Inferior parietal cortex (tissue), 1 donor: ENCODE data around the gene AMIGO3.

Experiments
- DNase-seq: peaks from one replicate; pipeline ENCODE4 v3.0.0-alpha.2; 2016; ENCODE audit errors: extremely low spot score

AMIGO3 gene

DNA sequence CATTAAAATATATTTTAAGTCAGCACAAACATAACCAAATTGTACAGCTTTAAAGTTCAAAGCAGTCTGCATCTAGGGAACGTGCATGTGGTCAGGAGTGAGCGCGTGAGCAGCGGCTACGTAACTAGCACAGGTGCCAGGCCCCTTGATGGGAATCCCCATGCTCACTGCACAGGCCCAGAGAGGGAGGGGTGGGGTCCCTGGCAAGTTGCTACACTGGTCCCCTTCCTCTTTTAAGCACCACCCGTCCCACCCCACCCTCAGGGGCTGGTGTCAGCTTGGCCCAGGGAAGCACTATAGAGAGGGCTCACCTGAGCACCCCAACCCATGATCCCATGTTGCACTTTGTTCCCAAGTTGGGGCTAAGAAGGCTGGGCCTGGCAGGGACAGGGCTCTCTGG, 5.1 kb upstream of the AMIGO3 start:
- no peak for DNase-seq

GRCh38 chr3:49723628-49724551, 4.4 kb upstream of the AMIGO3 start, which contains the start of gene GMPPB:
TSS of gene GMPPB (minus strand) at chr3:49723951. CDS start at chr3:49723726, 225 bp downstream.
- DNase-seq: peak; percentile 95

DNA sequence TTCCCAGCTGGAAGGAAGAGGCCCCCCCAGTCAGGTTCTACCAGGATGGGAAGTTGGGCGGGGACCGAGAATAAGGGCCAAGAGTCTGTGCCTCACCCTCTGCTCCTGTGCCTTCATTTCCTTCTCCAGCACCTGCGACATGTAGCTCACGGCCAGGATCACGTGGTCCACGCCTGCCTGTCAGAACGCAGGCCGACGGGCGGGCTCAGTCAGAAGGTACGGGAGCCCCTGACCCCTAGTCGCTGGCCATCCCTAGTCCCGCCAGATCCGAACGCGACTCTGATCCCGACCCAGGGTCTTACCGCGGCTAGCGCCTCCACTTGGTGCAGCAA, 3.8 kb upstream of the AMIGO3 start:
- no peak for DNase-seq

GRCh38 chr3:49722896-49723295, 3.4 kb upstream of the AMIGO3 start:
- no peak for DNase-seq

DNA sequence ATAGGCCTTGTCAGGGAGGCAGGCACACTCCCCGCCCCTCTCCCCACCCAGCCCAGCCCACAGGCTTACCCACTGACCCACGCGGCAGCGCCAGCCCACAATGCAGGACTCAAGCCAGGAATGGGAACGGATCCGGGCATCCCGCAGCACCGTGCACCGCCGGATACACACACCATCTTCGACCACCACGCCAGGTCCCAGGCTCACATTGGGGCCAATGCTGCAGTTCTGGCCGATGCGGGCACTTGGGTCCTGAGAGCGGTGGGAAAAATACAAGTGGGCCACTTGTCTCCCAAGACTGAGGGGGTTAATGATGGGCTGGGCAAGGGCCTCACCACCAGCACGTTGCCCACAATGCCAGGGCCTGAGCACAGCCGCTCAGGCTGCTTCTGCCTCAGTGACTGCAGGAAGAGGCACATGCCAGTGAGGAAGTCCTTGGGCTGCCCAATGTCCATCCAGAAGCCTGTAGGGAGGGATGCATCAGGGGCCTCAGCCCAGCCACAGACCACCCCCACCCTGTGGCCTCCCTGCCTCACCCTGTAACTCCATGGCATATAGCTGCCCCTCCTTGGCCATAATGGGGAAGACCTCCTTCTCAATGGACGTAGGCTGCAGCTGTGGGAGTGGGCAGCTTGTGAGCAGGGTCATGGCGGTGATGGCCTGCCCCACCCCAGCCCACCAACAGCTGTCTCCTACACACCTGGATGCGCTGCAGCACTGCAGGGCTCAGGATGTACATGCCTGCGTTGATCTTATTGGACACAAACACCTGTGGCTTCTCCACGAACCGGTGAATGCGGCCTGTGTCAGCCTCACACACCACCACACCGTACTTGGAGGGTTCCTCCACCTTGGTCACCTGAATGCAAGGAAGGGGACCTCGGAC, 2.7 kb upstream of the AMIGO3 start:
- DNase-seq: no peak

- DNase-seq: no peak
These were observed 2.1 kb upstream of the AMIGO3 start for GRCh38 chr3:49721596-49721895.

GRCh38 chr3:49720855-49721595, 1.5 kb upstream of the AMIGO3 start:
- DNase-seq: no peak

GRCh38 chr3:49718858-49719213, 648 bp downstream of the AMIGO3 start:
- no peak for DNase-seq

DNA sequence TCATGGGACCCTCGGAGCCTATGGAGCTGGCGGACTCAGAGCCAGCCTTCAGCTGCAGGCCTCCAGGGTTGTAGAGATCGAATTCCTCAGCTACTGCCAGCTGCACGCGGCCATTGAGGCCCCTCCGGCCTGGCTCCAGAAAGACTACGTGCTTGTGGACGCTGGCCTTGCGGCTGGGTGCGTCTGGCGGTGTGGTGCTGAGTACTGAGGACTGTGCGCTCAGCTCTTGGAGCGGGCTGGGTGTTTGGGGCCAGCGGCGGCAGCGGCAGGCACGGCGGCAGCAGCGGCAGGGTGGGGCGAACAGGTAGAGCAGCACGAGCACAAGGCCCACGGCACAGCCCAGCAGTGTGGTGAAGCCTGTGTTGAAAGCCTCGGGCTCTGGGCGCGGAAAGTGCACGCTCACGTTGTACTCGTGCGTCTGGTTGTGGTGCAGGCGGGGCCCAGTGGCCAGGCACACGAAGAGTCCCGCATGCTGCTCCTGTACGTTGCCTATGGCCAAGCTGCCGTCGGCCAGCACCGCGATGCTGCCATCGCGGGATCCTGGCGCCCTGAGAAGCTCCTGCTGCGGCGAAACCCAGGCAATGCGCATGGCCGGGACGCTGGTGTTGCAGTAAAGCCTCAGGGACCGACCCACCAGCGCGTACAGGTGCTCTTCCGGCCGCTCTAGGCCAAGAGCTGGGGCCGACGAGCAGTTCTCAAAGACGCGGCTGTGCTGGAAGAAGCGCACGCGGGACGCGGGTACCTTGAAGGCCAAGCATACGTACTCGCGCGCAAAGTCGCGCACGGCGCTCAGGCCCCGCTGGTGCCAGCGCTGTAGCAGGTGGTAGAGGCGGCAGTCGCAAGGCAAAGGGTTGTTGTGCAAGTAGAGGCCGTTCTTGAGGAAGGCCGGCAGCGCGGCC, 1.3 kb downstream of the AMIGO3 start:
- DNase-seq: no peak

DNA sequence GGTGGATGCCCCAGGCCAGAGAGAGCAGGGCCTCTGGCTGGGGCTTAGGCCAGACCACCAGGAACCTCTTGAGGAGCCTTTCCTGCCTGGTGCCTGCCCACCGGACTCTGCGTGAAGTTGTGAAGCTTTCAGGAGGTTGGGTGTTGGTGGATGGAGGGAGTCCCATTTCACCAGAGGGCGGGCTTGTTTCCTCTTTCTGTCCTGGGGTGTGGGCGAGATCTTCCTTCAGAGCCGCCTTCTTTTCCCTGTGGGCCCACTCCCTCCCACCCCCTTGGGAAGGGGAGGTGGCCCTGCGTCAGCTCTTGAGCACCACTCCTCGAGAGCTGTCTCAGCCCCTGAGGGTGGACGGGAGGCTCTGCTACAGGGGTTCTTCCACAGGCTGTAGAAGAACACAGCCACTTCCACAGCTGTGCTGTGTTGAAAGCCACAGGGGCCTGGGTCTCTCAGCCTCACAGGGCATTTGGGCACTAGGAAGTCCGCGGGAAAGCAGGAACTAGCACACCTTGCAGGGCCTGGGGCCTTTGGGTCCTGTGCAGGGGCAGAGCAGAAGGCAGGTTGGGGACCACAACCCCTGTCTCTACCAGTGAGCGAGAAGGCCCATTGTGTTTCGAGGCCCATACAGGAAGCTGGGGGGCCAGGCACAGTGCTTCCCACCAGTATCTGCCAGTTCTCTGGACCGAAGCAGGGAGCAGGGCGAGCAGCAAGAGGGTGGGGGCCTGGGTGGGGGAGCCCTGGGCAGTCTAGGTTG, 2.1 kb downstream of the AMIGO3 start:
- no peak for DNase-seq

GRCh38 chr3:49716691-49717210, 2.7 kb downstream of the AMIGO3 start:
- DNase-seq: no peak

- no peak for DNase-seq
These were observed 3.3 kb downstream of the AMIGO3 start for GRCh38 chr3:49716169-49716568.

GRCh38 chr3:49715611-49716121, 3.8 kb downstream of the AMIGO3 start:
- DNase-seq: no peak

DNA sequence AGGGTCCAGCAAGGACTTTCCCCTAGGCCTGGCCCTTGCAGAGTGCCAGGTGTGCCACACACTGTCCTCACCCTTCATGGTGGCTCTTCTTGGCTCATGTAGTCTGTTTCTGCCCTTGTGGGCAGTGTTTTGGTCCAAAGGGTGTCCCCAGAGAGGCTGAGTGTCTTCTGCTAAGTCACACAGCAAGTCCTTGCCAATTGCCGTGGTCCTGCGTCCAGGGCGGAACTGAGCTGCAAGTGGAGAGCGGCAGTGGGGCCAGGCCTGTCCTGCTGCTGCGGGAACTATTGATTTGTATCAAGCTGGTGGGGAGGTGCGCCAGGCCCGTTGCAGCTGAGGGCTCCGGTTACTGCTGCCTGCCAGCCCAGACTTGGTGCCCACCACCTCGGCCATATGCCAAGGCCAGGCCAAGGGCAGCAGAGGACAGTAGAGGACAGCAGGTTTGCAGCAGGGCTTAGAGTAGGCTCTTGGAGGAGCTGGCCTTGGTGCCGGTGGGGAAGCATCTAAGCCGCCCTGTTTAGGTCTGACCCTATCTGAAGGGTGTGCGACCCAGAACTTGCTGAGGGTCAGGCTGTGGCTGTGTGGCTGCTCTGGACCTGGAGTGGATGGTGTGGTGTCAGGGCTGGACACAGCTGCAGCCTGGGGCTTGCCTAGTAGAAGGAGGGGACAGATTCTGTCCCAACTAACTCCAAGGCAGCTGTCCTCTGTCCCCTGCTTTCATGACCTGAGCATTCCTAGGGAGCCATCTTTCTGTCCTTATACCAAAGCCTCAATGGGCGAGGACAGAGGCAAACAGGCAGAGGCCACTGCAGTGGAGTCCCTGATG, 4.5 kb downstream of the AMIGO3 start:
- DNase-seq: no peak

GRCh38 chr3:49713336-49714105, 6.0 kb downstream of the AMIGO3 start:
- DNase-seq: no peak

- no peak for DNase-seq
These were observed 6.7 kb downstream of the AMIGO3 start for GRCh38 chr3:49712631-49713317.

GRCh38 chr3:49712166-49712565, 7.3 kb downstream of the AMIGO3 start:
- no peak for DNase-seq

- DNase-seq: no peak
These were observed 8.0 kb downstream of the AMIGO3 start for GRCh38 chr3:49711489-49711888.
